Stimulated activated CD4-positive, alpha-beta T cell treated with anti-CD3 and anti-CD28 coated beads, Interleukin-4, amount 100 ng/mL, for 24 hours (primary cell): ENCODE data around the gene TRAK1.

Experiments used
- DNase-seq: peaks from one replicate; pipeline ENCODE4 v3.0.0-alpha.2; 2020

The TRAK1 gene

GRCh38 chr3:42159147-42159546, 68.0 kb downstream of the TRAK1 start:
- DNase-seq: no peak

- peak; percentile 6 for DNase-seq
These were observed 68.7 kb downstream of the TRAK1 start for GRCh38 chr3:42159706-42160472.

- DNase-seq: no peak
These were observed 70.1 kb downstream of the TRAK1 start for GRCh38 chr3:42161050-42161935.

DNA sequence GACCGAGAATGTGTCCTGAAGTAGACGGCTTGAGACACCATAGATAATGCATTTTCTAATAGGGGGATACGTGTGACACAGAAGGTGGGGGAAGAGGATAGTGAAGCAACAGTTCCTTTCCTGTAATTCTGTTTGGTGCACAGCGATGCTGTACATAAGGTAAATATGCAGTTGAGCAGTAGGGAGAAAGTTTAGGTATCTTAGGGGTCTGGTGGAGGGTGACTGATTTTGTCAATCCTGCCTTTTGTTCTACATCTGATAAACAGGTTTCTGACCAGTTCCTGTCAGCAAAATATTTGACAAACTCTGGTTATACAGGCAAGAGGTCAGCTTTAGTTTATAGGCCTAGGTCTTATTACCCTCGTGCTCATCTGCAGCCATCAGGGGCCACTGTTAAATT, 71.3 kb downstream of the TRAK1 start:
- no peak for DNase-seq

- DNase-seq: no peak
These were observed 72.6 kb downstream of the TRAK1 start for GRCh38 chr3:42163622-42164244.

GRCh38 chr3:42164656-42165055, 73.5 kb downstream of the TRAK1 start:
- no peak for DNase-seq

- no peak for DNase-seq
These were observed 74.1 kb downstream of the TRAK1 start for GRCh38 chr3:42165211-42165610.

DNA sequence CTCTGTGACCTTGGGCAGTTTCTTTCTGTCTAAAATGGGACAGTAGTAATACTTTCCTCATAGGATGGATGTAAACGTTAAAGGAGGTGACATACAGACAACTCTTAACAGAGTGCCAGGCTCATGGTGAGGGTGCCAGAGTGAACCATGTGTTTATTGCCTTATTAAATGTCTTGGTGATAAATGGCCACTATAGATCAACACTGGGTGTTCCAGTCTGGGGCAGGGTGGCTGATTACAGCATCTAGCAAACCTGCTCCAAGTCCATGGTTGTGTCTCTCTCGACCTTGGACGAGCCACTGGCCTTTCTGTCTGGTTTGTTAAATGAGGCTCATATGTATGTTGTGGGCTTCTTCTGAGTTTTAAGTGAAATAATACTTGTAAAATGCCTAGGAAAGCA, 75.1 kb downstream of the TRAK1 start:
- DNase-seq: no peak

DNA sequence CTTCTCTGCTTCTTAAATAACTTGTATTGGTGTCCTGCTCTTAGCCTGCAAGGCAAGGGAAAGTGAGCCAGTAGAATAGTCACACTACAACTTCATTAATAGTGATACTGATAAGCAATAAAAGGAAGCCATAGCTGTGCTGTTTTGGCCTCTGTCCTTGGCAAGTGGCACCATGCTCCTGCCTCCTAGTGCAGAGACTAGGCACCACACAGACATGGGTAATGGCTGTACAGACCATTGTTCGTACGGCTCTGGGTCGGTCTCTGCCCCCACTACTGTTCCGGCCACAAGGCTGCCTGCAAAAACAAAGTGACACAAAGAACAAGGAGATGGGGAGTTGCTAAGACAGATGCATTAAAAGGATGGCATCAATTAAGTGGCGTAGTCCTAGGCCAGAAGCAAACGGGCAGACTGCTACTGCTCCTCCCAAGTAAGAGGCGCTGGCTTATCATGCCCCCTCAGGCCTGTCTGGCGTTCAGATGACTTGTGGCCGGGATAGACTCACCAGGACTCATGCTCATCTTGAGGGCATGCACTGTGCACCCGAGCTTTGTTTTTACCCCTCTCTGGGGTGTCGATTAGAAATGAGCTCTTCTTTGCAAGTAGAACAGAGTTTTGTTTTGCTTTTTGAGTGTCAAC, 75.6 kb downstream of the TRAK1 start:
- no peak for DNase-seq

DNA sequence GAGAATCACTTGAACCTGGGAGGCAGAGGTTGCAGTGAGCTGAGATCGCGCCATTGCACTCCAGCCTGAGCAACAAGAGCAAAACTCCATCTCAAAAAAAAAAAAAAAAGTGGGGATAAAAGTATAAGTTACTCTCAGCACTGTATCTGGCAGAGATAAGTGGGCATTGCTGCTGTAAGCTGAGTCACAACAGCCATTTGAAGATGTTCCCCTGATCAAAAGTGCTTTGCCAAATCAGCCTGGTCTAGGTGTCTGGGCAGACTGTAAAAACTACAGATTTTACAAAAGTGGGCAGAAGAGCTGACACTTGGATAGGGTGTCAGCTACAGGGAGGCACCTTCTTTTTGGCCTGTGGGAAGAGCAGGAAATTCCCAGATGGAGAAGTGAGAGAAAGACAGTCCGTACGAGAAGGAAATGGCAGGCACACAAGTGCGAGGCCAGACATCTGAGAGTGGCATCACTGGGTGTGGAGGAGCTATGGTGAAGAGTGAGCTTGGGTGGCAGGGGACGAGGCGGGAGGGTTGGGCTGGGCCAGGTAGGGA, 78.5 kb downstream of the TRAK1 start:
- DNase-seq: no peak

DNA sequence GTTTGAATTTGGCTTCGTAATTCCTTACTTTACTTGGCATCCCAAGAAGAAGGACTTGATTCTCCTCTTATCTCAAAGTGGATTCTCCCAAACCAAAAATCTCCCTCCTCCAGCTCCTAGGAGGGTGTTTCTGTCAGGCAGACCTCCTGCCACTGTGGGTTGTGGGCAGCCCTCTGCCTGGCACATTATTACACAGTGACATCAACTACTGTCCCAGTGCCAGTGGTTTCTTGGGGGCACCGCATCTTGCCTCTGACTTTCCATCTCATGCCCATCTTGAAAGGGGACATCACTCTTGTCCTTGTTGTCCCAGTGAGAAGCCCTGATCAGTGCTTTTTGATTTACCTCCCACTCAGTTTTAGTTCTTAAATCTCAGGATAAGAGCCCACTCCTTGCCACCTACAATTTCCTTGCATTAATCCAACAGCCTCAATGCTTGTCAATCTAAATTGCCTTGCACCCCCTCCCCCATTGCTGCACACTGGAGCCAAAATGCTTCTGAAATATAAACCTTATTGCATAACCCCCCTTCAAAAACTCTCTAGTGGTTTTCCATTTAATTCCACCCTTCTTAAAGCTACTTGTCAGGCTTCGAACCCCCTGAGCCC, 81.0 kb downstream of the TRAK1 start:
- no peak for DNase-seq

DNA sequence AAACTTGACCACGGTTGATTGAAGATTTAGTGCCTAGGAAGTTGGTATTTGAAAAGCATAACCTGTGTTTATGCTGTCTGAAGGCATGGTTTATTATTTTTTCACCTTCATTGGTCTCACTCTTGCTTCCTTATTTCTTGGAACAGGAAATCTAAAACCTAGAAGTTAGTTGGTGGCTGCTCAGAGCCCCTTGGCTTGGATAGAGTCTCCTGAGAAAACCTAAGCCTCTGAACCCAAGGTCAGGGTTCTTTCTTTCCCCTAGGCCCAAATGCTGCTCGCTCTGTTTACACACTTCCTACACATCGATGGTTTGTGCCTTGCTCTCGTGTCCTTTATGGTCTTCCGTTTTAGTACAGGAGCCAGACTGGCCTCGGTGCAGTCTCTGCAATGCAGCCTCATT, 82.2 kb downstream of the TRAK1 start:
- DNase-seq: no peak

GRCh38 chr3:42174679-42175385, 83.7 kb downstream of the TRAK1 start:
- DNase-seq: no peak

GRCh38 chr3:42175386-42176240, 84.5 kb downstream of the TRAK1 start:
- no peak for DNase-seq

GRCh38 chr3:42176242-42177034, 85.3 kb downstream of the TRAK1 start:
- no peak for DNase-seq

- DNase-seq: no peak
These were observed 86.1 kb downstream of the TRAK1 start for GRCh38 chr3:42177068-42177800.

DNA sequence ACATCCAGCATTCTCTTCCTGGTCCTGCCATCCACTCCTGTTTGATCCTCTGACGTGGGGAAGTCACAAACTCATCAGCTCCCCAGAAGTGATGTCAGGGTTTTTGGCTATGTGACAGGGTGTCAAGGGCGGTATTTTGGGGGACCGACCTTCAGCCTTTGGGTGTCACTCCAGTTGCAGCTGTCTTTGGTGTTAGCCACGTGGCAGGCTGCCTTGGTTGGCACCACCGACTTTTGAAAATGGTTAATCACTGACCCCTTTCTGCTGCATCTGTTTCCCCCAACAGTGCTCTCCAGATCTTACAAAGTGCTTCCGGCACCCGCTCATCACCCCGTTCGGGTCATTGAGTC, 86.6 kb downstream of the TRAK1 start:
- no peak for DNase-seq

GRCh38 chr3:42179110-42179725, 88.1 kb downstream of the TRAK1 start:
- DNase-seq: peak; percentile 9

DNA sequence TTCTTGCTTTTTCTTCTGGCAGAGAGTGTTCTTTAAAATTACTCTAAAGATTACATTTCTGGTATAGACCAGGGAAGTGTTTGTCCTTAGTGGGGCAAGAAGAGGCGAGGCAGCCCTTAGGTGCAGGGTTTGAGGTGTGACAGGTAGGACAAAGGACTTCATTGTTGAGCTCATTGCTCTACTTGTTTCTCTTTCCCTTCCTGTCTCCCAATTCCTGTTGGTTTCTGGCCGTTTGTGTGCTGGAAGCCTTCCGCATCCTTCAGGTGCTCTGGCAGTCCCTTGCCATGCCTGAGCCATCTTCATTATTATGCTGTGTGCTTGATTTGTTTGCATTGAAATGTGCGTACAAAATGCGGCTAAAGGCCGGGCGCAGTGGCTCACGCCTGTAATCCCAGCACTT, 89.7 kb downstream of the TRAK1 start:
- DNase-seq: no peak
